ENCODE measurements around the gene RNASEH2C.

The RNASEH2C gene

GRCh38 chr11:65680192-65680743 is 40.3 kb downstream of the RNASEH2C start:
- no peak for TF ChIP-seq CTCF (conservative IDR thresholded peaks at IDR 0.05; ENCODE audit: low read depth, low read length)
- Histone ChIP-seq H4K20me1 (ENCODE audit: insufficient read depth) (no peaks in the 10 kb centered on the region), H3K4me1 (ENCODE audit: low read depth, poor library complexity, severe bottlenecking) (no peaks in the 10 kb centered on the region), H3K9ac (no peak overlapping the region), H3K4me2 (no peak overlapping the region), H3K27ac (no peak overlapping the region), H2AFZ (ENCODE audit: low read depth) (no peak overlapping the region), H3K36me3 (ENCODE audit: insufficient read depth) (no peaks in the 10 kb centered on the region), H3K27me3 (ENCODE audit: insufficient read depth, low read depth) (no peaks in the 10 kb centered on the region), H3K79me2 (ENCODE audit: insufficient read depth, low read depth) (no peaks in the 10 kb centered on the region), H3K4me3 (IDR thresholded peaks at IDR 0.05; ENCODE audit: insufficient read depth, low read depth, low read length) (no peak overlapping the region)

DNA sequence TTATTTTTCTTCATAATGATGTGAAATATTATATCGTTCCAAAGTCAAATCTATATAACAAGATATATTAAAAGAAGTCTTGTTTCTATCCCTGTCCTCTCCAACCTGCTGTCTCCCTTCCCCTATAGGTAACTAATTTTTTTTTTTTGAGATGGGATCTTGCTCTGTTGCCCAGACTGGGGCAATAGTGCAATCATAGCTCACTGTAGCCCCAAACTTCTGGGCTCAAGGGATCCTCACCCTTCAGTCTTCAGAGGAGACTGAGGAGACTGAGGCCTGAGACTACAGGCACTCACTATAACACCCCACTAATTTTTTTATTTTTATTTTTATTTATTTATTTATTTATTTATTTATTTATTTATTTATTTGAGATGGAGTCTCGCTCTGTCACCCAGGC is 47.6 kb downstream of the RNASEH2C start:
- Histone ChIP-seq H3K4me3 (IDR thresholded peaks at IDR 0.05; ENCODE audit: insufficient read depth, low read depth, low read length) (no peak overlapping the region), H4K20me1 (ENCODE audit: insufficient read depth) (no peaks in the 10 kb centered on the region), H3K9ac (no peak overlapping the region), H3K4me1 (ENCODE audit: low read depth, poor library complexity, severe bottlenecking) (no peaks in the 10 kb centered on the region), H3K27me3 (ENCODE audit: insufficient read depth, low read depth) (no peaks in the 10 kb centered on the region), H3K79me2 (ENCODE audit: insufficient read depth, low read depth) (no peaks in the 10 kb centered on the region), H3K27ac (no peak overlapping the region), H3K36me3 (ENCODE audit: insufficient read depth) (no peaks in the 10 kb centered on the region), H3K4me2 (no peak overlapping the region), H2AFZ (ENCODE audit: low read depth) (no peak overlapping the region)
- no peak for TF ChIP-seq CTCF (conservative IDR thresholded peaks at IDR 0.05; ENCODE audit: low read depth, low read length)

DNA sequence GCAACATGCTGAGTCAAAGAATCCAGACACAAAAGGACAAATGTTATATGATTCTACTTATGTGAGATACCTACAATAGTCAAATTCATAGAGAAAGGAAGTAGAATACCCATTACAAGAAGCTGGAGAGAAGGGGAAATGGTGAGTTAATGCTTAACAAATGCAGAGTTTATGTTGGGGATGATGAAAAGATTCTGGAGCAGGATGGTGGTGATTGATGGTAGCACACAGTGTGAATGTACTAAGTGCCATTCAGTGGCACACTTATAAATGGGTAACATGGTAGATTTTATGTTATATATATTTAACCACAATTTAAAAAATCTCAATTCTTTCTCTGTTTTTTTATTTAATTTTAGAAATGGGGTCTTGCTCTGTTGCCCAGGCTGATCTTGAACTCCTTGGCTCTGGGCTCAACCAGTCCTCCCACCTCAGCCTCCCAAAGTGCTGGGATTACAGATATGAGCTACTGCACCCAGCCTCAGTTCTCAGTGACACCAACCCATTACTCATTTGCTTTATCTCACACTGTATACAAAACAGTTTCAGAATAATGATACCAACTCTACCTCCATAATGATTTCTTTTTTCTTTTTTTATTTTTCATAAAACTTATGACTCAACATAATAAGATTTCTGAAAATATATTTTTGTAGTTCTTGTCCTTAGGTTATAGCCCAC is 48.3 kb downstream of the RNASEH2C start:
- TF ChIP-seq CTCF (conservative IDR thresholded peaks at IDR 0.05; ENCODE audit: low read depth, low read length), result no peak
- Histone ChIP-seq H3K4me2 (no peak overlapping the region), H3K27me3 (ENCODE audit: insufficient read depth, low read depth) (no peaks in the 10 kb centered on the region), H3K36me3 (ENCODE audit: insufficient read depth) (no peaks in the 10 kb centered on the region), H3K79me2 (ENCODE audit: insufficient read depth, low read depth) (no peaks in the 10 kb centered on the region), H3K9ac (no peak overlapping the region), H3K27ac (no peak overlapping the region), H3K4me1 (ENCODE audit: low read depth, poor library complexity, severe bottlenecking) (no peaks in the 10 kb centered on the region), H3K4me3 (IDR thresholded peaks at IDR 0.05; ENCODE audit: insufficient read depth, low read depth, low read length) (no peak overlapping the region), H2AFZ (ENCODE audit: low read depth) (no peak overlapping the region), H4K20me1 (ENCODE audit: insufficient read depth) (no peaks in the 10 kb centered on the region)
